AG04450 (cell line): ENCODE data around the gene TMC3. TPM values are rescaled to one million over a fixed set of nuclear protein-coding genes. Genes with fewer than 3 reads are reported as not detected.

Experiments
- CTCF ChIA-PET: fragments of 300-600, 350-600 bp; formaldehyde crosslinking; extraction: SDS; loops from one replicate; lab custom pipeline; 2022; ENCODE audit warnings: antibody characterized with exemption, inconsistent platforms; lab: Charles Lee
- POLR2A ChIA-PET: fragments of 350-600 bp; formaldehyde crosslinking; extraction: SDS; loops from one replicate; lab custom pipeline; 2021; ENCODE audit warnings: antibody characterized with exemption, inconsistent platforms; lab: Yijun Ruan, JAX
- DNase-seq: peaks from one replicate; pipeline ENCODE4 v3.0.0-alpha.2; 2011; ENCODE audit warnings: low read depth, low spot score
- H3K27ac ChIP-seq: one replicate; pipeline ENCODE4 v1.5.1; 2012; ENCODE audit warnings: low read depth, low read length, control low read depth
- H3K27me3 ChIP-seq: one replicate; pipeline ENCODE4 v1.6.0; 2012; ENCODE audit warnings: low read length; ENCODE audit not compliant: control insufficient read depth, insufficient read depth
- H3K4me3 ChIP-seq: 2 replicates; pipeline ENCODE4 v1.5.1; 2011; ENCODE audit warnings: mild to moderate bottlenecking, low read depth, low read length, control low read depth
- H3K9me3 ChIP-seq: 2 replicates; pipeline ENCODE4 v1.5.1; 2012; ENCODE audit warnings: low read length; ENCODE audit not compliant: control insufficient read depth, insufficient read depth
- CTCF ChIP-seq: IDR thresholded peaks from 2 replicates; pipeline ENCODE4 v1.5.1; 2011; ENCODE audit warnings: low read depth, low read length, control low read depth, inconsistent platforms
- polyA plus RNA-seq: library from polyadenylated mRNA; depleted of rRNA; stranded (reverse); fragments of >200 nt; gene quantifications from 2 replicates; pipeline ENCODE4 v1.2.3, GENCODE V29; 2011

Gene TMC3
- polyA plus RNA-seq, 1 experiment = not detected

GRCh38 chr15:81378443-81378842 is 4.4 kb upstream of the TMC3 start:
- CTCF ChIA-PET = no interaction called here
- Histone ChIP-seq H3K27me3 (peaks cover 21% of the 10 kb centered on the region), H3K4me3 (no peak overlapping the region), H3K9me3 (no peaks in the 10 kb centered on the region), H3K27ac (no peak overlapping the region)
- TF ChIP-seq CTCF = no peak
- POLR2A ChIA-PET = no interaction called here
- DNase-seq = no peak

GRCh38 chr15:81377871-81378270 is 3.9 kb upstream of the TMC3 start:
- Histone ChIP-seq H3K4me3 (no peak overlapping the region), H3K27ac (no peak overlapping the region), H3K27me3 (peaks cover 21% of the 10 kb centered on the region), H3K9me3 (no peaks in the 10 kb centered on the region)
- no peak for TF ChIP-seq CTCF
- ChIA-PET CTCF (no interaction called here), POLR2A (no interaction called here)
- no peak for DNase-seq

- no peak overlapping the region for H3K27ac ChIP-seq
- ChIA-PET CTCF (no interaction called here), POLR2A (no interaction called here)
- DNase-seq = no peak
- TF ChIP-seq CTCF = no peak
- H3K9me3 ChIP-seq = no peaks in the 10 kb centered on the region
- H3K27me3 ChIP-seq = peaks cover 21% of the 10 kb centered on the region
- no peak overlapping the region for H3K4me3 ChIP-seq
Measured at GRCh38 chr15:81376231-81376630, 2.2 kb upstream of the TMC3 start.

- CTCF ChIA-PET = no interaction called here
Measured at GRCh38 chr15:81375461-81375860, 1.4 kb upstream of the TMC3 start.

DNA sequence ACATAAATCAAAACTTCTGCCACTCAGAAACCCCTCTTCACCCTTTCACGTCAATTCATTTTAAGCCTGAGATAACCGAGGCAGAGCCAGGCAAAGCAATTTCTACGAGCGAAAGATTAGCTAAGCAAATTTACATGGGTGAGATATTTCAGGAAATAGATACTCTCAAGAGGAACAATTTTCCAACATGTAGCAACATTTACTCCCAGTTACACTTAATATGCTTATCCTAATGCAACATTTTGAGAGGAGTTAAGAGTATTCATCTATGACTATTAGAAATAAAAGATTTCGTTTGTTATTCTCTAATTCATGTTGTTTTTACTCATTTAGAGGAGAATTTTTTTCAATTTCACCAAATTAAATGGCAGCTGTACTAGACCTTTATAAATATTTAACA is 837 bp downstream of the TMC3 start:
- ChIA-PET CTCF (interaction anchor here (1.5 kb wide), 1 partner anchor 107 kb away, joined by 3 read pairs; no protein-coding TSS in a partner anchor), POLR2A (no interaction called here)
- Histone ChIP-seq H3K27ac (no peak overlapping the region), H3K27me3 (peaks cover 14% of the 10 kb centered on the region), H3K9me3 (no peaks in the 10 kb centered on the region), H3K4me3 (no peak overlapping the region)
- no peak for DNase-seq
- no peak for TF ChIP-seq CTCF

More at GRCh38 chr15:81375461-81375860, 1.4 kb upstream of the TMC3 start:
- peaks cover 18% of the 10 kb centered on the region for H3K27me3 ChIP-seq
- POLR2A ChIA-PET = no interaction called here
- TF ChIP-seq CTCF = no peak
- no peaks in the 10 kb centered on the region for H3K9me3 ChIP-seq
- DNase-seq = no peak
- H3K4me3 ChIP-seq = no peak overlapping the region
- H3K27ac ChIP-seq = no peak overlapping the region
